Hepatocyte (in vitro differentiated cells): ENCODE measurements around the gene PRM3.

Experiments
- EZH2 ChIP-seq: fragments of 200-600 bp; sonication (generic); IDR thresholded peaks from 2 replicates; pipeline ENCODE4 v1.6.1; 2016; ENCODE audit warnings: antibody characterized with exemption, mild to moderate bottlenecking, borderline replicate concordance
- TF ChIP-seq, protein P1 (sequence below): fragments of 200-600 bp; sonication (generic); IDR thresholded peaks from 2 replicates; pipeline ENCODE4 v1.5.1; 2016; ENCODE audit warnings: antibody characterized with exemption, mild to moderate bottlenecking; ENCODE audit not compliant: poor library complexity

DNA sequence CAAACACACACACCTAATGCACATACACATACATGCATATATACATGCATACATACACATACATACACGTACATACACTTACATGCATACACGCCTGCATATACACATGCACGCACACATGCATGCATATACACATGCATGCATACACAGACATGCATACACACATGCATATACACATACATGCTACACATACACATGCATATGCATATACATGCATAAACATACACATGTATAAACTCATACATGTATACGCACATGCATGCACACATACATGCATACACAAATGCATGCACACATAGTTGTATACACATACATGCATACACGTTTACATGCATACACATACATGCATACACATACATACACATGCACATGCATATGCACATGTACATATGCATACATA, 48.2 kb upstream of the PRM3 start:
- TF ChIP-seq, protein P1, sequence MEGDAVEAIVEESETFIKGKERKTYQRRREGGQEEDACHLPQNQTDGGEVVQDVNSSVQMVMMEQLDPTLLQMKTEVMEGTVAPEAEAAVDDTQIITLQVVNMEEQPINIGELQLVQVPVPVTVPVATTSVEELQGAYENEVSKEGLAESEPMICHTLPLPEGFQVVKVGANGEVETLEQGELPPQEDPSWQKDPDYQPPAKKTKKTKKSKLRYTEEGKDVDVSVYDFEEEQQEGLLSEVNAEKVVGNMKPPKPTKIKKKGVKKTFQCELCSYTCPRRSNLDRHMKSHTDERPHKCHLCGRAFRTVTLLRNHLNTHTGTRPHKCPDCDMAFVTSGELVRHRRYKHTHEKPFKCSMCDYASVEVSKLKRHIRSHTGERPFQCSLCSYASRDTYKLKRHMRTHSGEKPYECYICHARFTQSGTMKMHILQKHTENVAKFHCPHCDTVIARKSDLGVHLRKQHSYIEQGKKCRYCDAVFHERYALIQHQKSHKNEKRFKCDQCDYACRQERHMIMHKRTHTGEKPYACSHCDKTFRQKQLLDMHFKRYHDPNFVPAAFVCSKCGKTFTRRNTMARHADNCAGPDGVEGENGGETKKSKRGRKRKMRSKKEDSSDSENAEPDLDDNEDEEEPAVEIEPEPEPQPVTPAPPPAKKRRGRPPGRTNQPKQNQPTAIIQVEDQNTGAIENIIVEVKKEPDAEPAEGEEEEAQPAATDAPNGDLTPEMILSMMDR, result no peak
- TF ChIP-seq EZH2, result no peak
